SU-DHL-6 (cell line): ENCODE data around the gene UBE2D4.

Source experiments
- H2AFZ ChIP-seq: fragments of 200-600 bp; sonication (generic); 2 replicates; pipeline ENCODE4 v1.6.1; 2014; ENCODE audit warnings: low read depth, mild to moderate bottlenecking, moderate library complexity, mixed read lengths, antibody characterized with exemption, low read length; ENCODE audit not compliant: severe bottlenecking
- H3F3A ChIP-seq: fragments of 200-600 bp; shearing (Covaris generic); 2 replicates; pipeline ENCODE4 v1.6.0; 2016; ENCODE audit warnings: antibody characterized with exemption, mild to moderate bottlenecking; ENCODE audit not compliant: insufficient read depth
- H3K27ac ChIP-seq: fragments of 200-600 bp; sonication (generic); 2 replicates; pipeline ENCODE4 v1.5.1; 2016; ENCODE audit warnings: low read depth, mild to moderate bottlenecking, low read length, moderate library complexity, mixed read lengths
- H3K27me3 ChIP-seq: fragments of 200-600 bp; sonication (generic), shearing (Covaris generic); 2 replicates; pipeline ENCODE4 v1.6.0; 2014; ENCODE audit warnings: mild to moderate bottlenecking, low read length
- H3K36me3 ChIP-seq: fragments of 200-600 bp; sonication (generic); 2 replicates; pipeline ENCODE4 v1.6.1; 2014; ENCODE audit warnings: mild to moderate bottlenecking, low read length, mixed read lengths
- H3K4me2 ChIP-seq: fragments of 300-600, 200-600 bp; shearing (Covaris generic), sonication (generic); 2 replicates; pipeline ENCODE4 v1.6.0; 2014; ENCODE audit warnings: low read length, low read depth, mild to moderate bottlenecking; ENCODE audit not compliant: poor library complexity, severe bottlenecking
- H3K4me3 ChIP-seq: fragments of 200-600 bp; sonication (generic); 2 replicates; pipeline ENCODE4 v1.5.1; 2014; ENCODE audit warnings: antibody characterized with exemption, low read length, mild to moderate bottlenecking, mixed read lengths; ENCODE audit not compliant: insufficient read depth, poor library complexity, severe bottlenecking
- H3K79me2 ChIP-seq: fragments of 200-600 bp; sonication (generic); 2 replicates; pipeline ENCODE4 v1.6.1; 2014; ENCODE audit warnings: mild to moderate bottlenecking, low read length, moderate library complexity; ENCODE audit not compliant: insufficient read depth
- H3K9ac ChIP-seq: fragments of 200-600 bp; sonication (generic); 2 replicates; pipeline ENCODE4 v1.7.0; 2014; ENCODE audit warnings: mild to moderate bottlenecking, low read length
- H3K9me2 ChIP-seq: fragments of 200-600 bp; sonication (generic); replicated peaks from 2 replicates; pipeline ENCODE4 v1.6.1; 2014; ENCODE audit warnings: low read length; ENCODE audit not compliant: insufficient read depth
- H3K9me3 ChIP-seq: fragments of 200-600 bp; sonication (generic); 2 replicates; pipeline ENCODE4 v1.6.1; 2014; ENCODE audit warnings: low read length, mixed read lengths; ENCODE audit not compliant: insufficient read depth
- H4K20me1 ChIP-seq: fragments of 200-600 bp; sonication (generic); 2 replicates; pipeline ENCODE4 v1.6.1; 2014; ENCODE audit warnings: low read depth, mild to moderate bottlenecking, antibody characterized with exemption, low read length, moderate library complexity, mixed read lengths
- EZH2phosphoT487 ChIP-seq: fragments of 200-600 bp; sonication (generic), shearing (Covaris generic); conservative IDR thresholded peaks from 2 replicates; pipeline ENCODE4 v1.6.1; 2018; ENCODE audit warnings: mild to moderate bottlenecking, antibody characterized with exemption, low read length, moderate library complexity, mixed read lengths
- TF ChIP-seq, protein P1 (sequence below): fragments of 200-600 bp; sonication (generic); IDR thresholded peaks from one replicate; pipeline ENCODE4 v1.5.1; 2017; ENCODE audit warnings: antibody characterized with exemption, mild to moderate bottlenecking, low read length, moderate library complexity; ENCODE audit not compliant: insufficient read depth, poor library complexity, severe bottlenecking

Gene UBE2D4

DNA sequence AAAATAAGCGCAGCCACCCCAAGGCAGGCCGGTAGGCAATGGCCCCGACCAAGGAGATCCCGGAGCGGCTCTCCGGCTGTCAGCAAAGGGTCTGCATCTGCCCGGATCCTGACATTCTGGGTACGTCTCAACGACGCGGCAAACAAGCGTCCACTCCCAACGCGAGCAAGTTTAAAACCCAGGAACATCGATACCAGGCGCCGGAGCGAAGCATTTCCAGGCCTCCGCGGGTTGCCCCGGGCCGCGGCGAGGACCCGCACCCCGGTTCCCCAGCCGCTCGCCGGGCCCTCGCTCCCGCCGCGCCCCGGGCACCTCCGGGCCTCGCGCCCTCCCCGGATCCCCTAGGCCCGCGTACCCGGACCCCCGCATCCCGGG is 20.3 kb upstream of the UBE2D4 start:
- no peaks in the 10 kb centered on the region for H3K9me3 ChIP-seq
- H3K27me3 ChIP-seq = no peaks in the 10 kb centered on the region
- H3F3A ChIP-seq = peaks cover 17% of the 10 kb centered on the region
- H3K36me3 ChIP-seq = no peaks in the 10 kb centered on the region
- no peaks in the 10 kb centered on the region for H4K20me1 ChIP-seq
- H3K4me2 ChIP-seq = peak overlapping the region; percentile 61
- no peaks in the 10 kb centered on the region for H3K9me2 ChIP-seq
- no peak overlapping the region for H3K27ac ChIP-seq
- TF ChIP-seq, protein P1, sequence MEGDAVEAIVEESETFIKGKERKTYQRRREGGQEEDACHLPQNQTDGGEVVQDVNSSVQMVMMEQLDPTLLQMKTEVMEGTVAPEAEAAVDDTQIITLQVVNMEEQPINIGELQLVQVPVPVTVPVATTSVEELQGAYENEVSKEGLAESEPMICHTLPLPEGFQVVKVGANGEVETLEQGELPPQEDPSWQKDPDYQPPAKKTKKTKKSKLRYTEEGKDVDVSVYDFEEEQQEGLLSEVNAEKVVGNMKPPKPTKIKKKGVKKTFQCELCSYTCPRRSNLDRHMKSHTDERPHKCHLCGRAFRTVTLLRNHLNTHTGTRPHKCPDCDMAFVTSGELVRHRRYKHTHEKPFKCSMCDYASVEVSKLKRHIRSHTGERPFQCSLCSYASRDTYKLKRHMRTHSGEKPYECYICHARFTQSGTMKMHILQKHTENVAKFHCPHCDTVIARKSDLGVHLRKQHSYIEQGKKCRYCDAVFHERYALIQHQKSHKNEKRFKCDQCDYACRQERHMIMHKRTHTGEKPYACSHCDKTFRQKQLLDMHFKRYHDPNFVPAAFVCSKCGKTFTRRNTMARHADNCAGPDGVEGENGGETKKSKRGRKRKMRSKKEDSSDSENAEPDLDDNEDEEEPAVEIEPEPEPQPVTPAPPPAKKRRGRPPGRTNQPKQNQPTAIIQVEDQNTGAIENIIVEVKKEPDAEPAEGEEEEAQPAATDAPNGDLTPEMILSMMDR = no peak
- TF ChIP-seq EZH2phosphoT487 = no peak
- peak overlapping the region; percentile 55 for H3K9ac ChIP-seq
- H3K4me3 ChIP-seq = peak overlapping the region; percentile 53
- H2AFZ ChIP-seq = peak overlapping the region; percentile 37
- peaks cover 4% of the 10 kb centered on the region; the same call in 1 of the 2 replicates for H3K79me2 ChIP-seq

DNA sequence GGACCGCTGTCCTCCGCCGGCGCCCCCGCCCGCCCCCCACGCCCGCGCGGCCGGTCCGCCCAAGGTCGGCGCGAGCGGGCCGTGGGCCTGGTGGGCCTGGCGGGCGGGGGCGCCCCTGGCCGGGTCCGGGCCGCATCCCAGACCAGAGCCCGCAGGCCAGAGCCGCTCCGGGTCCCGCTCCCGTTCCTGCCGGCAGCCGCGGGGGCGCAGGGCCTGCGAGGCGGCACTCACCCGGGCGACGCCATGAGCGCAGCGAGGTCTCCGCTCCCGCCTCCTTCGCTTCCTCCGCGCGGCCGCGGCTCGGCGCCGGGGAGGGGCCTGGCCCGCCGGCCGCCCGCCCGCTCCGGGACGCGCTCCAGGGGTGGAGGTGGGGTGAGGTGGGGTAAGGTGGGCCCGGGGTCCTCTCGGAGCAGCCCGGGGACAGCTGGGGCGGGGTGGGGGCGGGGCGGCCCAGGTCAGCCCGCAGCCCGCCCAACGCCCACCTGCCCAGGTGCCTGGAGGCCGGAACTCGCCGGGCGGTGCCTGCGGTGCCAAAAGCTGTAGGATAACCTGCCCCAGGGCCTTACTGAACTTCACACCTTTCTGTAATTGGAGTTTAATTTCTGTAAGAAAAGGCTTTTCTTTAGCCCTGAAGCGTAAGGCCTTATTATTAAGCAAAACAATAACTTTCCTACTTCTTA is 19.8 kb upstream of the UBE2D4 start, which contains the start of gene URGCP:
Gene URGCP, minus strand, starts transcription at position 266 of the 680 bp plus-strand sequence. Its CDS starts 21 bp downstream, at position 245.
- Histone ChIP-seq H3K27me3 (no peaks in the 10 kb centered on the region), H3K9me2 (no peaks in the 10 kb centered on the region), H3F3A (peaks cover 17% of the 10 kb centered on the region), H3K9me3 (no peaks in the 10 kb centered on the region), H3K4me2 (peak within 1 kb of the TSS; percentile 61), H3K36me3 (no peaks in the 10 kb centered on the region), H2AFZ (peak within 1 kb of the TSS; percentile 93), H3K4me3 (peak within 1 kb of the TSS; percentile 54), H4K20me1 (no peaks in the 10 kb centered on the region), H3K9ac (peak within 1 kb of the TSS; percentile 55), H3K79me2 (peaks cover 4% of the 10 kb centered on the region; the same call in 1 of the 2 replicates), H3K27ac (peak within 1 kb of the TSS; percentile 53)
- TF ChIP-seq EZH2phosphoT487 = no peak
- TF ChIP-seq, protein P1 = no peak

DNA sequence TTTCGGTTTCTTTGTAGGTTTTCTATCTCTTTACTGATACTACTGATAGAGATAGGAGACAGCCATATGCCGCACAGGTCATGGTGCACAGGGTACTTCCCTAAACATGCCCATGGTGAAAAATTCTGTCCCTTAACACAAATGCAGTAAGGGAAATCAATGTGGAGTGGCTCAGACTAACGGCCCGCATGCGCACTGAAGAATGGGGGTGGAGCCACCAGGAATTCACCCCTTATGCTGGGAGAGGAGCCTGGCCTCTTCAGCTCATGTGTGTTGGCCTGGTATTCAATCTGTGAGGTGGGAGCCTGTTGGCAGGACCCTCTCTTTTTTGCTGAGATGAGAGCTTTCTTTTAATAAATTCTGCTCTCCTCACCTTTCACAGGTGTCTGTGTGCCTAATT is 11.4 kb upstream of the UBE2D4 start:
- Histone ChIP-seq H4K20me1 (no peaks in the 10 kb centered on the region), H3K27ac (no peak overlapping the region), H3K9me2 (no peaks in the 10 kb centered on the region), H3K79me2 (0 out of 2 replicates have a peak, but pooled peaks cover 3% of the 10 kb centered on the region), H3K36me3 (0 out of 2 replicates have a peak, but pooled peaks cover 2% of the 10 kb centered on the region), H3K9me3 (no peaks in the 10 kb centered on the region), H3F3A (no peaks in the 10 kb centered on the region; the same call in 1 of the 2 replicates), H3K4me2 (no peak overlapping the region), H2AFZ (no peak overlapping the region), H3K27me3 (no peaks in the 10 kb centered on the region), H3K4me3 (no peak overlapping the region), H3K9ac (no peak overlapping the region)
- TF ChIP-seq, protein P1 = no peak
- no peak for TF ChIP-seq EZH2phosphoT487
